Activated naive CD8-positive, alpha-beta T cell (primary cell): Measurements from ENCODE around the gene PTGFRN.
"Not testable (repeated sequence)": the region's sequence is repeated elsewhere in the genome, so short reads cannot be mapped to it uniquely, and the experiment has no call there.

Experiments
- H3K27ac Mint-ChIP-seq: one replicate; pipeline ENCODE4 v1.8.0; 2021; ENCODE audit warnings: mixed read lengths
- H3K27me3 Mint-ChIP-seq: one replicate; pipeline ENCODE4 v1.8.0; 2021; ENCODE audit warnings: mixed read lengths
- H3K36me3 Mint-ChIP-seq: one replicate; pipeline ENCODE4 v1.8.0; 2021; ENCODE audit warnings: mixed read lengths
- H3K4me1 Mint-ChIP-seq: one replicate; pipeline ENCODE4 v1.8.0; 2021; ENCODE audit warnings: low read depth, mixed read lengths
- H3K4me3 Mint-ChIP-seq: one replicate; pipeline ENCODE4 v1.8.0; 2021; ENCODE audit warnings: mild to moderate bottlenecking, mixed read lengths
- H3K9me3 Mint-ChIP-seq: one replicate; pipeline ENCODE4 v1.8.0; 2021; ENCODE audit warnings: low read depth, mixed read lengths

Gene PTGFRN

DNA sequence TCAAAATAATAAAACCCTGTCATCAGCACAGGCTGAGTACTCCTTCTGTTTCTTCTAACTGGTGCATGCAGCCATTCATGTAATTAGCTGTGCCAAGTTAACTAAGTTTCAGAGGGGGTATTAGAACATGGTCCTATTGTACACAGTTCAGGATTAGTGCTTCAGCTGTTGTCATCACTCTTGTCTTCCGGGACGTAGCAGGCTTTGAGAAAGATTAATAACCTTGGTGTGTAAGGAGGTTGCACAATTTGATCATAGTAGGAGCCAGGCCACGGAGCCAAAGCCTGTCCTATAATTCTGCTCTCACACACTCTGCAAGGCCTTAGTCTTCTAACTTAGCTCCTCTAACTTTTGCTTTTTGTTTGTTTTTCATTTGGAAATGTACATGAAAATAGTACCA, 44.7 kb downstream of the PTGFRN start:
- H3K9me3 Mint-ChIP-seq, result no peaks in the 10 kb centered on the region
- no peaks in the 10 kb centered on the region for H3K4me1 Mint-ChIP-seq
- H3K27ac Mint-ChIP-seq, result no peak overlapping the region
- no peak overlapping the region for H3K4me3 Mint-ChIP-seq
- no peaks in the 10 kb centered on the region for H3K27me3 Mint-ChIP-seq
- H3K36me3 Mint-ChIP-seq, result no peaks in the 10 kb centered on the region

DNA sequence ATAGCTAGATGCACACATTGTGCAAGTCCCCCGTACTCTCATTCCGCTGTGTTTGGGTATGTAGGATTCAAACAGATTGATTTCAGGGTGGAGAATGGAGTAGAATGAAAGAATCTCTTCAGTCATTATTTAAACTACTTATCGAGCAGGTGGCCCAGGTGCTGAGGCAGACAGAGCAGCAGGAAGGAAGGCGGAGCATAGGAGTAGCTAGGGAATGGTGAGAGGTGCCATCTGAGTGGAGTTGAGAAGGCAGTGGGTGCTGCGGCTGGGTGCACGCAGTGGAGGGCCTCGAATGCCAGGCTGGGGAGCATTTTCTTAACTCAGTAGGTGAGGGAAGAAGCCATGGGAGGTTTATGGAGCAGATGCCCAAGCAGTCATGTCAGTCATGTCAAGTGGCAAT, 46.7 kb downstream of the PTGFRN start:
- H3K4me3 Mint-ChIP-seq, result no peak overlapping the region
- H3K27me3 Mint-ChIP-seq, result no peaks in the 10 kb centered on the region

DNA sequence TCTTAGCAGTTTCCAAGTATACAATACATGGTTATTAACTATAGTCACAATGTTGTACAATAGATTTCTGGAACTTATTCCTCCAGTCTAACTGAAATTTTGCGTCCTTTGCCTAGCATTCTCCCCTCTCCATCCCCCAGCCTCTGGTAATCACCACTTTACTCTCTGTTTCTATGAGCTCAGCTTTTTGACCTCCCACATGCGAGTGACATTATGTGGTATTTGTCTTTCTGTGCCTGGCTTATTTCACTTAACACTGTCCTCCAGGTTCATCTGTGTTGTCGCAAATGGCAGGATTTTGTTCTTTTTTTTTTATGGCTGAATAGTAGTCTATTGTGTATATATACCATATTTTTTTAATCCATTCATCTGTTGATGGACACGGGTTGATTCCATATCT, 47.9 kb downstream of the PTGFRN start:
- H3K4me3 Mint-ChIP-seq, result no peak overlapping the region
- H3K4me1 Mint-ChIP-seq, result no peaks in the 10 kb centered on the region
- H3K36me3 Mint-ChIP-seq, result no peaks in the 10 kb centered on the region
- H3K27ac Mint-ChIP-seq, result no peak overlapping the region
- no peaks in the 10 kb centered on the region for H3K9me3 Mint-ChIP-seq
- H3K27me3 Mint-ChIP-seq, result no peaks in the 10 kb centered on the region

More for the DNA sequence above, 46.7 kb downstream of the PTGFRN start:
- Mint-ChIP-seq H3K27ac (no peak overlapping the region), H3K9me3 (no peaks in the 10 kb centered on the region), H3K4me1 (no peaks in the 10 kb centered on the region), H3K36me3 (no peaks in the 10 kb centered on the region)

DNA sequence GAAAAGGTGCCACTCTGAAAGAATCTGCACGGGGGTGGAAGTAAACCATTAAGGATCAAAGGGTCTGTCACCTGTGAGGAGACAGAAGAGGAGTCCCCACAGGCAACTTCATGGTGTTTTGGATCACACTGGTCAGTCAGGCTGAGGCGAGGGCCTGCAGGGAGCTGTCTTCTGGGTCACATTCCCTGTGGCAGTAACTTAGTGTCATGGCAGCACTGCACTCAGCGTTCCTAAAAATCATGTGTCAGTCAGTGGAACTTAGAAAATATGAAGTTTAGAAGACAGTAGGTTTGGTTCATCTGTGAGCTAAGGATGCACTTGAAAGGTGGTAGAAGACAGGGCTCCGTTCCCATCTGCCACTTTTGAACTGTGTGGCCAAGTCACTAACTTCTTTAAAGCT, 48.4 kb downstream of the PTGFRN start:
- no peaks in the 10 kb centered on the region for H3K4me1 Mint-ChIP-seq
- H3K27me3 Mint-ChIP-seq, result no peaks in the 10 kb centered on the region
- H3K27ac Mint-ChIP-seq, result no peak overlapping the region
- no peaks in the 10 kb centered on the region for H3K36me3 Mint-ChIP-seq
- H3K4me3 Mint-ChIP-seq, result no peak overlapping the region
- H3K9me3 Mint-ChIP-seq, result no peaks in the 10 kb centered on the region

DNA sequence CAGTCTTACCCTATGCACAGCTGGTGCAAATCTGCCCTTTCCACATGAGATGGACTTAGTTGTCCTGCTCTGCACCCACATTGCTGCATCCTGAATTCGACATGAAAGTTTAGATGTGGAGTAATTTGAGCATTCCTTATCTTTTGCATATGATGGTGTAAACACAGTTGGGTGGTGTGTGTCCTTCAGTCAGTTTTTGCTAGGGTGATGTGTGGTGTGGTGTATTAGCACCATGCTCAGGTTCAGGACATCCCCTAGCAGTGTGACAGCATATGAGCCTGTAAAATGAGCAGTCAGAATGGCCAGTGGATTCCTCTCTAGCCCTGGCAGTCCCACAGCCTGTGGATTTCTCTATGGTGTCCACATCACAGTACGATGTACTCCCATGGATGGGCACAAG, 49.3 kb downstream of the PTGFRN start:
- Mint-ChIP-seq H3K36me3 (no peaks in the 10 kb centered on the region), H3K4me1 (no peaks in the 10 kb centered on the region), H3K27me3 (no peaks in the 10 kb centered on the region), H3K4me3 (no peak overlapping the region), H3K9me3 (no peaks in the 10 kb centered on the region), H3K27ac (no peak overlapping the region)

DNA sequence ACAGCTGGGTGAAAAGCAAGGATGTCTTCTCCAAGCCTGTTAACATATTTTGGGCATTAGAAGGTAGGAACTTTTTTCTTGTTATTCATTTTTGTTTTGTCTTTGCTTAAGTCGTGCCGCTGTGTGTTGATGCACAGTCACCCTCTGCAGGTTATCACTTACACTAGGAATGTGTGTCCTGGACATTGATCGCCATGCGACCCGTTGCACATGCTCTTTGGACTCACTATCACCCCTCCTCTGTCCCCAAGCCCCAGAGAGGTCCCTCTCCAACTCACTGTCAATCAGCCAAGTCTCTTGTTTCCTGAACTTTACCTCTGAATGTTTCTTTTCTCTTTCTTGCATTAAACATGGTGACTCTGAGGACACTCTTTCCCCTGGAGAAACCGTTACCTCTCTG, 51.9 kb downstream of the PTGFRN start:
- Mint-ChIP-seq H3K27ac (no peak overlapping the region), H3K27me3 (no peaks in the 10 kb centered on the region), H3K4me1 (no peaks in the 10 kb centered on the region), H3K9me3 (no peaks in the 10 kb centered on the region), H3K36me3 (no peaks in the 10 kb centered on the region), H3K4me3 (no peak overlapping the region)

DNA sequence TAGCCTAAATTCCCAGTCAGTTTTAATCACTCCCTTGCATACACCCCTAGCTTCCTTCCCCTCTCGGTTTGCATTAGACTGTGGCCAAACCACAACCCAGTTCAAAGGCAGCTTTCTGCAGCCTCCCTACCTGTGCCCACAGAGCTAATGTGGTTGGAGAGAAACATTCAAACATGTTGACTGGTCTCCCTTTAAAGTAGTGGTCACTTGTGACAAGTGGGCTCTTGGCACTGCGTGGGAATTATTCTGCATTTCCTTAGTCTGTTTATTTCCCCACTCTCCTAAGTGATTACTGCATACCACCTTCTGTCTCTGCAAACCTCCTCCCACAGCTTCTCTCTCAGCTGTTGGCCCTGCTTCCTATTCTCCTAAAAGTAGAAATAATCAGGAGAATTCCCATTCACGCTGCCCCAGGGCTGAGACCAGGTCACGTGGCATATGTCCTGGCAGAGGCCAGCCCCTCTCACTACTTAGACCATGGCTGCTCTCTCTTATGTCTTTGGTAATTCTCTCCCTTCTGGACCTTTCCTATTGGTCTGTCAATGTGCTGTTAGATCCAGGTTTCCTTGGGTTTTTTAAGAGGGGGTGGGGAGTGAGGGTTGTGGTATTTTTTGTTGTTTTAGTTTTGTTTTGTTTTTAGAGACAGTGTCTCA, 53.4 kb downstream of the PTGFRN start:
- Mint-ChIP-seq H3K4me1 (no peaks in the 10 kb centered on the region), H3K4me3 (no peak overlapping the region), H3K27ac (no peak overlapping the region), H3K9me3 (no peaks in the 10 kb centered on the region), H3K27me3 (no peaks in the 10 kb centered on the region), H3K36me3 (no peaks in the 10 kb centered on the region)

DNA sequence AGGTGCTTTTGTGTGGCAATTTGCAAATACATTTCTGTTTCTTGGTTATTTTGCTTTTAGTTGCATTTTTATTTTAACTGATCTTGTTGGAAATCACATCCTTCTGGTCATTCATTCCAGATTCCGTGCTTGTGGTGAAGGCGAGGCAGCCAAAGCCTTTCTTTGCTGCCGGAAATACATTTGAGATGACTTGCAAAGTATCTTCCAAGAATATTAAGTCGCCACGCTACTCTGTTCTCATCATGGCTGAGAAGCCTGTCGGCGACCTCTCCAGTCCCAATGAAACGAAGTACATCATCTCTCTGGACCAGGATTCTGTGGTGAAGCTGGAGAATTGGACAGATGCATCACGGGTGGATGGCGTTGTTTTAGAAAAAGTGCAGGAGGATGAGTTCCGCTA, 57.1 kb downstream of the PTGFRN start:
- no peaks in the 10 kb centered on the region for H3K9me3 Mint-ChIP-seq
- H3K27ac Mint-ChIP-seq, result no peak overlapping the region
- H3K4me3 Mint-ChIP-seq, result no peak overlapping the region
- peaks cover 2% of the 10 kb centered on the region for H3K36me3 Mint-ChIP-seq
- no peaks in the 10 kb centered on the region for H3K27me3 Mint-ChIP-seq
- H3K4me1 Mint-ChIP-seq, result no peaks in the 10 kb centered on the region

DNA sequence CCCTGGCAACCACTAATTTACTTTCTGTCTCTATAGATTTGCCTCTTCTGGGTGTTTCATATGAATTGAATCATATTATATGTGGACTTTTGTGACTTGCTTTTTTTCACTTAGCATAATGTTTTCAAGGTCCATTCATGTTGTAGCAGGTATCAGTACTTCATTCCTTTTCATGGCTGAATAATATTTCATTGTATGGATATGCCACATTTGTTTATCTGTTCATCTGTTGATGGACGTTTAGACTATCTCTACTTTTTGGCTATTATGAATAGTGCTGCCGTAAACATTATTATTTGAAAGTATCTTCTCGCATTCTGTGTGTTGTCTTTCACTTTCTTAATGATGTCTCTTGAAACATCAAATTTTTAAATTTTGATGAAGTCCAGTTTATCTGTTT, 59.0 kb downstream of the PTGFRN start:
- Mint-ChIP-seq H3K4me3 (no peak overlapping the region), H3K27me3 (no peaks in the 10 kb centered on the region), H3K4me1 (no peaks in the 10 kb centered on the region), H3K27ac (no peak overlapping the region), H3K9me3 (no peaks in the 10 kb centered on the region), H3K36me3 (peaks cover 2% of the 10 kb centered on the region)

DNA sequence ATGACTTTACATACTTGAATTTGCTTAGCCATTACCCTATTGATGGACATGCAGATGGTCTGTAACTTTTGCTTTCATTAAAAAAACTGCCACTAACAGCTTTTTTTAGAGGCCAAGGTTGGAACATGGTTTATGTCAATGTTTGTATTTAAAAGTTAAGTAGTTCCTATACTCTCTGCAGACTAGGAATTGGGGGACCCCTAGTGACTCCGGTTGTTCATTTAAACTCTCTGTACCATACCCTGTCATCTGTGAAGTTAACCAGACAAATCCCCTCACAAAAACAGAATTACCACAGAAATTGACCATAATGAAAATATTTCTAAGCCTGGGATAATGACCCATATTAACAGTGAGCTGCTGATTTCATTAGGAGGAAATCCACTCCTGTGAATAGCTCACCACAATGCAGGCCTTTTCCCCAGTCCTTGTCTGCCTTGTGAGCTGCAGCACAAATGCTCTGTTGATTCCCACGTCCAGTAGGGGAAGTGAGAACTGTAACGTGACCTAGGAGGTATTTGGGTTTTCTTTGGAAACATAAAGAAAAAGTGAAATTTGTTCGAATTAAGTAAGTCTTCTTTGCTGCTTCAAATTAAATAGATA, 61.6 kb downstream of the PTGFRN start:
- Mint-ChIP-seq H3K4me3 (no peak overlapping the region), H3K9me3 (no peaks in the 10 kb centered on the region), H3K27ac (no peak overlapping the region), H3K27me3 (no peaks in the 10 kb centered on the region), H3K4me1 (no peaks in the 10 kb centered on the region), H3K36me3 (peaks cover 4% of the 10 kb centered on the region)

DNA sequence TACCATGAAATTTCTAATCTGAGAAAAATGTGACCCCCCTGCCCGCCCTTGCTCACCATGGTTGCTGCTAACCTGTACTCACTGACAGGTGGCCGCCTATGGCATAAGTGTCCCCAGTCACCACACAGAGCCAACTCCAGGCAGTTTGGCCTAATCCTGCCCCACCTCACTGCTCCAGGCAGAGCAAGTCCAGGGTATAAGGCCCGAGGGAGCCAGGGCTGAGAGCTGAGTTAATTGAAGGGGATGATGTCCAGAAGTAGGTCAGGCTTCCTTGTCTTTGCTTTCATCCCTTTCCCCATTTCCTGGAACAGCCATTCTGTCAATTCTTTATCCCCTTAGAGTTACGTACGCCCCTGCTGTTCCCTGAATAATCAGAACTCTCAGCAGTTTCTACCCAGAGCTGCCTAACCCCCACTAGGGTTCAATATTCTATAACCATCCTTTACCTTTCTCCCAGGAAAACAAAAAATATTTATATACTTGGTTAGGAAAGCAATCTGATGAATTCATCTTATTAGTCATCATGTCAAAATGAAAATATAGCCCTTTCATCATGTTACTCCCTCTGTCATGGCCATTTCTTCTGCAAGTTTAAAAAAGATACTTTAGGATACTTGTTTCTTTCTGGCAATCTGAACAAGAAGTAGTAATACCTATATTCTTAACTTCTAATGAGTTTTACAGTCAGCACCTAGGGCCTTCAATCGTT, 62.4 kb downstream of the PTGFRN start:
- peaks cover 4% of the 10 kb centered on the region for H3K36me3 Mint-ChIP-seq
- H3K4me3 Mint-ChIP-seq, result no peak overlapping the region
- no peaks in the 10 kb centered on the region for H3K27me3 Mint-ChIP-seq
- no peaks in the 10 kb centered on the region for H3K4me1 Mint-ChIP-seq
- H3K27ac Mint-ChIP-seq, result no peak overlapping the region
- H3K9me3 Mint-ChIP-seq, result no peaks in the 10 kb centered on the region

DNA sequence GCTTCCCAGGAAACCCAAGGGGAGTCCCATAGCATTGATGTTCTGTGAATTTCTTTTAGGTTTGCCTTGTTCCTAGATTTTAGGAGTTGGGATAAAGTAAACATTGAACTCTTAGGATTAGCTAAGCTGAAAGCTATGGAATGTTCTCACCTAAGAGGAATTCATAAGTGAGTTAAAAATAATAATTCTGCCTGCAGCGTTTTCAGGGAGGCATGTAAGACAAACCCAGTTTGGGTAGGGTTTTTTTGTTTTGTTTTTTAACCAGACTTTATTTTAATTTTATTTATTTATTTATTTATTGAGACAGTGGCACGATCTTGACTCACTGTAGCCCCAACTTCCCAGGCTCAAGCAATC, 62.9 kb downstream of the PTGFRN start:
- no peaks in the 10 kb centered on the region for H3K27me3 Mint-ChIP-seq
- H3K36me3 Mint-ChIP-seq, result peaks cover 4% of the 10 kb centered on the region

DNA sequence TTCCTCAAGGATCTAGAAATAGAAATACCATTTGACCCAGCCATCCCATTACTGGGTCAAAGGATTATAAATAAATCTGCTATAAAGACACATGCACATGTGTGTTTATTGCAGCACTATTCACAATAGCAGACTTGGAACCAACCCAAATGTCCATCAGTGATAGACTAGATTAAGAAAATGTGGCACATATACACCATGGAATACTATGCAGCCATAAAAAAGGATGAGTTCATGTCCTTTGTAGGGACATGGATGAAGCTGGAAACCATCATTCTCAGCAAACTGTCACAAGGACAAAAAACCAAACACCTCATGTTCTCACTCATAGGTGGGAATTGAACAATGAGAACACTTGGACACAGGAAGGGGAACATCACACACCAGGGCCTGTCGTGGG, 70.6 kb downstream of the PTGFRN start:
- not testable (repeated sequence) for H3K36me3 Mint-ChIP-seq, H3K4me3 Mint-ChIP-seq, H3K9me3 Mint-ChIP-seq, H3K27ac Mint-ChIP-seq, H3K27me3 Mint-ChIP-seq
- peaks cover 13% of the 10 kb centered on the region for H3K4me1 Mint-ChIP-seq

More for the DNA sequence above, 62.9 kb downstream of the PTGFRN start:
- Mint-ChIP-seq H3K4me1 (no peaks in the 10 kb centered on the region), H3K4me3 (no peak overlapping the region), H3K9me3 (no peaks in the 10 kb centered on the region), H3K27ac (no peak overlapping the region)

DNA sequence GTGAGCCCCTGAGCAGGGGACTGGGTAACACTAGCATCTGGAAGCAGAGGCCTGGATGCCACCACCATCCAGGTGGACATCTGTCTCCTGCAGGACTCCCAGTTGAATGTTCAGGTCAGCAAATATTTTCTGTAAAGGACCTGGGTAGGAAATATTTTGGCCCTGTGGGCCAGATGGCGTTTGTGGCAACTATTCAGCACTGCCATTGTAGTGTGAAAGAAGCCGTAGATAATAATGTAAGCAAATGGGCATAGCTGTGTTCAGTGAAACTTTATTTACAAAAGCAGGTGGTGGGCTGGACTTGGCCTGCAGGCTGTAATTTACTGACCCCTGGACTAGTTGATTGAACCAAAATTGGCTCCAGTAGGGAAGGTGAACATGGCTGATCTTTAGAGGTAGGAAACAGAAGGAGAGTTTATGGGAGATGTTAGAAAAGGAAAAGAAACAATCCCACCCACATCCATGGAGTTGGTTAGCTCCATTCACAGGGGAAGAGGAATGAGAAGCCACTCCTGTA, 71.9 kb downstream of the PTGFRN start:
- H3K4me3 Mint-ChIP-seq, result no peak overlapping the region
- no peaks in the 10 kb centered on the region for H3K36me3 Mint-ChIP-seq
- peaks cover 21% of the 10 kb centered on the region for H3K4me1 Mint-ChIP-seq
- no peaks in the 10 kb centered on the region for H3K27me3 Mint-ChIP-seq
- no peak overlapping the region for H3K27ac Mint-ChIP-seq
- H3K9me3 Mint-ChIP-seq, result no peaks in the 10 kb centered on the region

DNA sequence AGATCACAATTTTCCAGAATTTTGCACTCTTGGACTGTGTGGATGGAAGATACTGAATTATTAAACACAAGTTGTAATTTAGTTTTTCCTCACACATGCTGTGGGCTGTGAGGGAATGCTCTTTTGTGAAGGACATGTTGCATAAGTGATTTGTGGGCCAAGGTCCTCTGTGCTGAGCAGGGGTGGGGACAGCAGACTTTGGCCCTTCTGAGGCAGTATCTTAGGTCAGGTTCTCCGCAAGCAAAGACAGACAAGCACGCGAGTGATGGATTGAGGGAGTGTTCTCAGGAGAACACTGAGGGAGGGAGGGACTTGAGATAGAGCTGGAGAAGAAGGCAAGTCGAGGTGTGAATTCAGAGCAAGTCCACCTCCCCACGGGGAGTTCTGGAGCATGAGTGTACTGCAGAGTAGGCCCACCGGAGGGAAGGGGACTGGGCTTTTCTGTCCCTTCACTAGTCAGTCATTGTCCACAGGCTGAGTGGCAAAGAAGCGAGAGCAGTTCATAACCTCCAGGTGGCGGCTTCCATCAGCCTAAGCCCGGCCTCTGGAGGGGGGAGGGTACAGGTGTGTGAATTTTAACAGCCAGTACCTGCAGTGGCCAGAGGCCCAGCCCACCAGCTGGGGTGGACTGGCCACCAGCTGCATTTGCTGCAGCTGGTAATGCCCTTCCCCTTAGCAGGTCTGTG, 72.7 kb downstream of the PTGFRN start:
- Mint-ChIP-seq H3K27ac (no peak overlapping the region), H3K9me3 (no peaks in the 10 kb centered on the region), H3K4me3 (no peak overlapping the region), H3K27me3 (no peaks in the 10 kb centered on the region), H3K4me1 (peaks cover 30% of the 10 kb centered on the region), H3K36me3 (no peaks in the 10 kb centered on the region)
